ENCODE data around the gene GALNT17.

DNA sequence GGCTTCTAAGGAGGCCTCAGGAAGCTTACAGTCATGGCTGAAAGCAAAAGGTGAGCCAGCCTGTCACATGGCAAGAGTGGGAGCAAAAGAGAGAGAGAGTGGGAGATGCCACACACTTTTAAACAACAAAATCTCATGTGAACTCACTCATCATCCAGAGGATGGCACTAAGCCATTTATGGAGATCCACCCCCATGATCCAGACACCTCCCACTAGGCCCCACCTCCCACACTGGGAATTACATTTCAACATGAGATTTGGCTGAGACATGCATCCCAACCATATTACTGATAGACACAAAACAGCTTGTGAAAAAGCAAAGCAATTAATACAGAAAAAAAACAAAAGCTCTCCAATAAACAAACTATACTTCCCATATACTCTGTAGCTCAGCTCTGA, 210.3 kb downstream of the GALNT17 start:
- TF ChIP-seq POLR2AphosphoS5 (IDR thresholded peaks at IDR 0.05; ENCODE audit: low read depth) (no peak), EZH2phosphoT487 (IDR thresholded peaks at IDR 0.05; ENCODE audit: unreplicated experiment) (no peak), NANOG (IDR thresholded peaks at IDR 0.05; ENCODE audit: borderline replicate concordance) (no peak), CREB1 (CRISPR knock-in tag; IDR thresholded peaks at IDR 0.05; ENCODE audit: low read depth) (no peak), EZH2 (IDR thresholded peaks at IDR 0.05; ENCODE audit: low read depth, unreplicated experiment) (no peak), ZNF114 (CRISPR knock-in tag; IDR thresholded peaks at IDR 0.05) (no peak), JUNB (IDR thresholded peaks at IDR 0.05; ENCODE audit: unreplicated experiment) (no peak), STAT1 (IDR thresholded peaks at IDR 0.05; ENCODE audit: unreplicated experiment) (no peak), ZNF331 (CRISPR knock-in tag; IDR thresholded peaks at IDR 0.05; ENCODE audit: low read depth) (no peak)
- TF ChIP-seq, protein P1, sequence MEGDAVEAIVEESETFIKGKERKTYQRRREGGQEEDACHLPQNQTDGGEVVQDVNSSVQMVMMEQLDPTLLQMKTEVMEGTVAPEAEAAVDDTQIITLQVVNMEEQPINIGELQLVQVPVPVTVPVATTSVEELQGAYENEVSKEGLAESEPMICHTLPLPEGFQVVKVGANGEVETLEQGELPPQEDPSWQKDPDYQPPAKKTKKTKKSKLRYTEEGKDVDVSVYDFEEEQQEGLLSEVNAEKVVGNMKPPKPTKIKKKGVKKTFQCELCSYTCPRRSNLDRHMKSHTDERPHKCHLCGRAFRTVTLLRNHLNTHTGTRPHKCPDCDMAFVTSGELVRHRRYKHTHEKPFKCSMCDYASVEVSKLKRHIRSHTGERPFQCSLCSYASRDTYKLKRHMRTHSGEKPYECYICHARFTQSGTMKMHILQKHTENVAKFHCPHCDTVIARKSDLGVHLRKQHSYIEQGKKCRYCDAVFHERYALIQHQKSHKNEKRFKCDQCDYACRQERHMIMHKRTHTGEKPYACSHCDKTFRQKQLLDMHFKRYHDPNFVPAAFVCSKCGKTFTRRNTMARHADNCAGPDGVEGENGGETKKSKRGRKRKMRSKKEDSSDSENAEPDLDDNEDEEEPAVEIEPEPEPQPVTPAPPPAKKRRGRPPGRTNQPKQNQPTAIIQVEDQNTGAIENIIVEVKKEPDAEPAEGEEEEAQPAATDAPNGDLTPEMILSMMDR (conservative IDR thresholded peaks at IDR 0.05; ENCODE audit: low read depth in 2 of 2) = no peak
- TF ChIP-seq, protein P2, sequence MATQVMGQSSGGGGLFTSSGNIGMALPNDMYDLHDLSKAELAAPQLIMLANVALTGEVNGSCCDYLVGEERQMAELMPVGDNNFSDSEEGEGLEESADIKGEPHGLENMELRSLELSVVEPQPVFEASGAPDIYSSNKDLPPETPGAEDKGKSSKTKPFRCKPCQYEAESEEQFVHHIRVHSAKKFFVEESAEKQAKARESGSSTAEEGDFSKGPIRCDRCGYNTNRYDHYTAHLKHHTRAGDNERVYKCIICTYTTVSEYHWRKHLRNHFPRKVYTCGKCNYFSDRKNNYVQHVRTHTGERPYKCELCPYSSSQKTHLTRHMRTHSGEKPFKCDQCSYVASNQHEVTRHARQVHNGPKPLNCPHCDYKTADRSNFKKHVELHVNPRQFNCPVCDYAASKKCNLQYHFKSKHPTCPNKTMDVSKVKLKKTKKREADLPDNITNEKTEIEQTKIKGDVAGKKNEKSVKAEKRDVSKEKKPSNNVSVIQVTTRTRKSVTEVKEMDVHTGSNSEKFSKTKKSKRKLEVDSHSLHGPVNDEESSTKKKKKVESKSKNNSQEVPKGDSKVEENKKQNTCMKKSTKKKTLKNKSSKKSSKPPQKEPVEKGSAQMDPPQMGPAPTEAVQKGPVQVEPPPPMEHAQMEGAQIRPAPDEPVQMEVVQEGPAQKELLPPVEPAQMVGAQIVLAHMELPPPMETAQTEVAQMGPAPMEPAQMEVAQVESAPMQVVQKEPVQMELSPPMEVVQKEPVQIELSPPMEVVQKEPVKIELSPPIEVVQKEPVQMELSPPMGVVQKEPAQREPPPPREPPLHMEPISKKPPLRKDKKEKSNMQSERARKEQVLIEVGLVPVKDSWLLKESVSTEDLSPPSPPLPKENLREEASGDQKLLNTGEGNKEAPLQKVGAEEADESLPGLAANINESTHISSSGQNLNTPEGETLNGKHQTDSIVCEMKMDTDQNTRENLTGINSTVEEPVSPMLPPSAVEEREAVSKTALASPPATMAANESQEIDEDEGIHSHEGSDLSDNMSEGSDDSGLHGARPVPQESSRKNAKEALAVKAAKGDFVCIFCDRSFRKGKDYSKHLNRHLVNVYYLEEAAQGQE (IDR thresholded peaks at IDR 0.05; ENCODE audit: unreplicated experiment) = no peak
- TF ChIP-seq, protein P3, sequence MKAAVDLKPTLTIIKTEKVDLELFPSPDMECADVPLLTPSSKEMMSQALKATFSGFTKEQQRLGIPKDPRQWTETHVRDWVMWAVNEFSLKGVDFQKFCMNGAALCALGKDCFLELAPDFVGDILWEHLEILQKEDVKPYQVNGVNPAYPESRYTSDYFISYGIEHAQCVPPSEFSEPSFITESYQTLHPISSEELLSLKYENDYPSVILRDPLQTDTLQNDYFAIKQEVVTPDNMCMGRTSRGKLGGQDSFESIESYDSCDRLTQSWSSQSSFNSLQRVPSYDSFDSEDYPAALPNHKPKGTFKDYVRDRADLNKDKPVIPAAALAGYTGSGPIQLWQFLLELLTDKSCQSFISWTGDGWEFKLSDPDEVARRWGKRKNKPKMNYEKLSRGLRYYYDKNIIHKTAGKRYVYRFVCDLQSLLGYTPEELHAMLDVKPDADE (IDR thresholded peaks at IDR 0.05) = no peak
- TF ChIP-seq, protein P4, sequence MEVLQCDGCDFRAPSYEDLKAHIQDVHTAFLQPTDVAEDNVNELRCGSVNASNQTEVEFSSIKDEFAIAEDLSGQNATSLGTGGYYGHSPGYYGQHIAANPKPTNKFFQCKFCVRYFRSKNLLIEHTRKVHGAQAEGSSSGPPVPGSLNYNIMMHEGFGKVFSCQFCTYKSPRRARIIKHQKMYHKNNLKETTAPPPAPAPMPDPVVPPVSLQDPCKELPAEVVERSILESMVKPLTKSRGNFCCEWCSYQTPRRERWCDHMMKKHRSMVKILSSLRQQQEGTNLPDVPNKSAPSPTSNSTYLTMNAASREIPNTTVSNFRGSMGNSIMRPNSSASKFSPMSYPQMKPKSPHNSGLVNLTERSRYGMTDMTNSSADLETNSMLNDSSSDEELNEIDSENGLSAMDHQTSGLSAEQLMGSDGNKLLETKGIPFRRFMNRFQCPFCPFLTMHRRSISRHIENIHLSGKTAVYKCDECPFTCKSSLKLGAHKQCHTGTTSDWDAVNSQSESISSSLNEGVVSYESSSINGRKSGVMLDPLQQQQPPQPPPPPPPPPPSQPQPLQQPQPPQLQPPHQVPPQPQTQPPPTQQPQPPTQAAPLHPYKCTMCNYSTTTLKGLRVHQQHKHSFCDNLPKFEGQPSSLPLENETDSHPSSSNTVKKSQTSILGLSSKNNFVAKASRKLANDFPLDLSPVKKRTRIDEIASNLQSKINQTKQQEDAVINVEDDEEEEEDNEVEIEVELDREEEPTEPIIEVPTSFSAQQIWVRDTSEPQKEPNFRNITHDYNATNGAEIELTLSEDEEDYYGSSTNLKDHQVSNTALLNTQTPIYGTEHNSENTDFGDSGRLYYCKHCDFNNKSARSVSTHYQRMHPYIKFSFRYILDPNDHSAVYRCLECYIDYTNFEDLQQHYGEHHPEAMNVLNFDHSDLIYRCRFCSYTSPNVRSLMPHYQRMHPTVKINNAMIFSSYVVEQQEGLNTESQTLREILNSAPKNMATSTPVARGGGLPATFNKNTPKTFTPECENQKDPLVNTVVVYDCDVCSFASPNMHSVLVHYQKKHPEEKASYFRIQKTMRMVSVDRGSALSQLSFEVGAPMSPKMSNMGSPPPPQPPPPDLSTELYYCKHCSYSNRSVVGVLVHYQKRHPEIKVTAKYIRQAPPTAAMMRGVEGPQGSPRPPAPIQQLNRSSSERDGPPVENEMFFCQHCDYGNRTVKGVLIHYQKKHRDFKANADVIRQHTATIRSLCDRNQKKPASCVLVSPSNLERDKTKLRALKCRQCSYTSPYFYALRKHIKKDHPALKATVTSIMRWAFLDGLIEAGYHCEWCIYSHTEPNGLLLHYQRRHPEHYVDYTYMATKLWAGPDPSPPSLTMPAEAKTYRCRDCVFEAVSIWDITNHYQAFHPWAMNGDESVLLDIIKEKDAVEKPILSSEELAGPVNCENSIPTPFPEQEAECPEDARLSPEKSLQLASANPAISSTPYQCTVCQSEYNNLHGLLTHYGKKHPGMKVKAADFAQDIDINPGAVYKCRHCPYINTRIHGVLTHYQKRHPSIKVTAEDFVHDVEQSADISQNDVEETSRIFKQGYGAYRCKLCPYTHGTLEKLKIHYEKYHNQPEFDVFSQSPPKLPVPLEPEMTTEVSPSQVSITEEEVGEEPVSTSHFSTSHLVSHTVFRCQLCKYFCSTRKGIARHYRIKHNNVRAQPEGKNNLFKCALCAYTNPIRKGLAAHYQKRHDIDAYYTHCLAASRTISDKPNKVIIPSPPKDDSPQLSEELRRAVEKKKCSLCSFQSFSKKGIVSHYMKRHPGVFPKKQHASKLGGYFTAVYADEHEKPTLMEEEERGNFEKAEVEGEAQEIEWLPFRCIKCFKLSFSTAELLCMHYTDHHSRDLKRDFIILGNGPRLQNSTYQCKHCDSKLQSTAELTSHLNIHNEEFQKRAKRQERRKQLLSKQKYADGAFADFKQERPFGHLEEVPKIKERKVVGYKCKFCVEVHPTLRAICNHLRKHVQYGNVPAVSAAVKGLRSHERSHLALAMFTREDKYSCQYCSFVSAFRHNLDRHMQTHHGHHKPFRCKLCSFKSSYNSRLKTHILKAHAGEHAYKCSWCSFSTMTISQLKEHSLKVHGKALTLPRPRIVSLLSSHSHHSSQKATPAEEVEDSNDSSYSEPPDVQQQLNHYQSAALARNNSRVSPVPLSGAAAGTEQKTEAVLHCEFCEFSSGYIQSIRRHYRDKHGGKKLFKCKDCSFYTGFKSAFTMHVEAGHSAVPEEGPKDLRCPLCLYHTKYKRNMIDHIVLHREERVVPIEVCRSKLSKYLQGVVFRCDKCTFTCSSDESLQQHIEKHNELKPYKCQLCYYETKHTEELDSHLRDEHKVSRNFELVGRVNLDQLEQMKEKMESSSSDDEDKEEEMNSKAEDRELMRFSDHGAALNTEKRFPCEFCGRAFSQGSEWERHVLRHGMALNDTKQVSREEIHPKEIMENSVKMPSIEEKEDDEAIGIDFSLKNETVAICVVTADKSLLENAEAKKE (CRISPR knock-in tag; IDR thresholded peaks at IDR 0.05) = no peak

Measured in GM23338 (cell line).